GM12891 (cell line): ENCODE measurements around the gene DHRS1.

Experiments used
- POLR2A ChIP-seq: IDR thresholded peaks from 2 replicates; pipeline ENCODE4 v1.6.1; 2011; ENCODE audit warnings: low read depth, low read length, control low read depth
- POLR2AphosphoS5 ChIP-seq: IDR thresholded peaks from 2 replicates; pipeline ENCODE4 v1.6.1; 2011; ENCODE audit warnings: low read depth, low read length, control low read depth
- POU2F2 ChIP-seq: IDR thresholded peaks from 2 replicates; pipeline ENCODE4 v1.6.1; 2011; ENCODE audit warnings: low read depth, mild to moderate bottlenecking, control low read depth, low read length, moderate library complexity
- TAF1 ChIP-seq: IDR thresholded peaks from 2 replicates; pipeline ENCODE4 v1.6.1; 2011; ENCODE audit warnings: low read depth, low read length, control low read depth

DNA sequence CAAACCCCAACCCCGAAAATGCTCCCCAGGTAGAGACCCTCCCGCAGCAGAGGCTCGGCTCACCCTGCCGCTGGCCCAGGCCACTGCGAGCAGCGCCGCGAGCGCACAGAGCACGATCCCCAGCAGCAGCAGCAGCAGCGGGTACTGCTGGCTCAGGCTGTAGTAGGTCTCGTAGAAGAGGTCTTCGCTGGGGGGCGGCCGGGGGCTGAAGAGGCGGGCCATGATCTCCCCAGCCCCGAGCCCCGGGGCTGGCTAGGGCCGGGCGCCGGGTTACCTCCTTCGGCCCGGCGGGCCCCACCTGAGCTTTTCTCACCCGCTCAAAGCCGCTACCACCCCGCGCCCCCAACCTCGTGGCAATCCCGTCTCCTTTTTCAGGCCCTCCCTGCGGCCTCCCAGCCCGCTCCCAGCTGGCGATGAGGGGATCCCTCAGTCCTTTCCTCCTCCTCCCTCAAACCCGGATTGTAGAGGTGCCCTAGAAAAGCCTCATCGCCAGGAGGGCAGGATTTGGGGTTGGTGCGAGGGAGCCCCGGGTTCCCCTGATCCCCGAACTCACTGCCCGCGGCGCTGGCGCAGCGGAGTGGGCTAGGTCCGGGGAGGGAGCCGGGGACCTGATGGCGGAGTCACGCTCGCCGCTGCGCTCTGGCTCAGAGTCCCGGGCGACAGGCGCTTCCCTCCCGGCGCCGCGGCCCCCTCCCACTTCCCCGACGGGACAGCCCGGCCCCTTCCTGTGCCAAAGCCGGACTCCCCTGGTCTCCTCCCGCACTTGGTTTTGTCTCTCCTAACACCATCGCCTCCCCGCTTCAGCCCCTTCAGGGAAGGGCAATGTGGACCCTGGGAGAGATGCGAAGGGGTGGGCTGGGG, 35.1 kb upstream of the DHRS1 start, which contains the start of gene ADCY4:
- no peak for TF ChIP-seq POLR2AphosphoS5
- TF ChIP-seq POU2F2 = no peak
- TF ChIP-seq POLR2A = no peak
- no peak for TF ChIP-seq TAF1
